Astrocyte (in vitro differentiated cells and primary cell): ENCODE measurements around the gene ARL13B. TPM values are rescaled to one million over a fixed set of nuclear protein-coding genes. Genes with fewer than 3 reads are reported as not detected.
A peak's percentile ranks its signal among the peaks of the same experiment; 100 is the strongest.

Experiments
- DNase-seq: peaks from one replicate; pipeline ENCODE4 v3.0.0-alpha.2; 2010; ENCODE audit warnings: low read depth
- FAIRE-seq: peaks from 2 replicates; lab custom pipeline; 2011; peaks lifted over from hg19 to GRCh38; lab: Jason Lieb, UNC
- H2AFZ ChIP-seq: 2 replicates; pipeline ENCODE4 v1.6.0; 2012; ENCODE audit warnings: low read depth, low read length, inconsistent platforms
- H3K27ac ChIP-seq: 2 replicates; pipeline ENCODE4 v1.5.1; 2011; ENCODE audit warnings: low read depth, low read length, inconsistent platforms
- H3K27me3 ChIP-seq: 2 replicates; pipeline ENCODE4 v1.6.0; 2011; ENCODE audit warnings: low read length, inconsistent platforms; ENCODE audit not compliant: insufficient read depth
- H3K36me3 ChIP-seq: 2 replicates; pipeline ENCODE4 v1.5.1; 2011; ENCODE audit warnings: low read length, inconsistent platforms; ENCODE audit not compliant: insufficient read depth
- H3K4me1 ChIP-seq: 2 replicates; pipeline ENCODE4 v1.5.1; 2011; ENCODE audit warnings: low read length, inconsistent platforms; ENCODE audit not compliant: insufficient read depth
- H3K4me2 ChIP-seq: 2 replicates; pipeline ENCODE4 v1.6.0; 2012; ENCODE audit warnings: low read length, inconsistent platforms
- H3K4me3 ChIP-seq: 2 replicates; pipeline ENCODE4 v1.5.1; 2011; ENCODE audit warnings: low read depth, mild to moderate bottlenecking, low read length, inconsistent platforms; ENCODE audit not compliant: insufficient read depth
- H3K79me2 ChIP-seq: 2 replicates; pipeline ENCODE4 v1.6.0; 2012; ENCODE audit warnings: mild to moderate bottlenecking, low read length, inconsistent platforms; ENCODE audit not compliant: insufficient read depth
- H3K9ac ChIP-seq: 2 replicates; pipeline ENCODE4 v1.6.0; 2012; ENCODE audit warnings: mild to moderate bottlenecking, low read length, inconsistent platforms
- H3K9me3 ChIP-seq: 2 replicates; pipeline ENCODE4 v1.5.1; 2012; ENCODE audit warnings: low read depth, mild to moderate bottlenecking, low read length, inconsistent platforms; ENCODE audit not compliant: insufficient read depth
- H4K20me1 ChIP-seq: 2 replicates; pipeline ENCODE4 v1.6.0; 2012; ENCODE audit warnings: low read length, inconsistent platforms; ENCODE audit not compliant: insufficient read depth
- H3K27ac Mint-ChIP-seq: one replicate; pipeline ENCODE4 v1.8.0; 2021; ENCODE audit warnings: mild to moderate bottlenecking, mixed read lengths; ENCODE audit not compliant: unreplicated experiment
- H3K27me3 Mint-ChIP-seq: one replicate; pipeline ENCODE4 v1.8.0; 2021; ENCODE audit warnings: low read depth, mixed read lengths; ENCODE audit not compliant: unreplicated experiment
- H3K36me3 Mint-ChIP-seq: one replicate; pipeline ENCODE4 v1.8.0; 2021; ENCODE audit warnings: low read depth, mixed read lengths; ENCODE audit not compliant: unreplicated experiment
- H3K4me1 Mint-ChIP-seq: one replicate; pipeline ENCODE4 v1.8.0; 2021; ENCODE audit warnings: low read depth, mixed read lengths; ENCODE audit not compliant: unreplicated experiment
- H3K4me3 Mint-ChIP-seq: one replicate; pipeline ENCODE4 v1.8.0; 2021; ENCODE audit warnings: mild to moderate bottlenecking, moderate library complexity, mixed read lengths; ENCODE audit not compliant: unreplicated experiment
- H3K9me3 Mint-ChIP-seq: one replicate; pipeline ENCODE4 v1.8.0; 2021; ENCODE audit warnings: mild to moderate bottlenecking, mixed read lengths; ENCODE audit not compliant: unreplicated experiment
- EZH2 ChIP-seq: IDR thresholded peaks from 2 replicates; pipeline ENCODE4 v1.6.1; 2012; ENCODE audit warnings: mild to moderate bottlenecking, low read length, inconsistent platforms; ENCODE audit not compliant: insufficient read depth
- total RNA-seq: library from RNA; stranded (reverse); gene quantifications from 2 replicates; pipeline ENCODE4 v1.2.1, GENCODE V29; 2021
- TF ChIP-seq, protein P1 (sequence below): IDR thresholded peaks from 2 replicates; pipeline ENCODE4 v1.5.1; 2011; ENCODE audit warnings: low read depth, mild to moderate bottlenecking, inconsistent platforms, low read length, moderate library complexity; ENCODE audit not compliant: insufficient read depth

The ARL13B gene
- total RNA-seq, 1 donor from 2014 or later, result 9.8 TPM

DNA sequence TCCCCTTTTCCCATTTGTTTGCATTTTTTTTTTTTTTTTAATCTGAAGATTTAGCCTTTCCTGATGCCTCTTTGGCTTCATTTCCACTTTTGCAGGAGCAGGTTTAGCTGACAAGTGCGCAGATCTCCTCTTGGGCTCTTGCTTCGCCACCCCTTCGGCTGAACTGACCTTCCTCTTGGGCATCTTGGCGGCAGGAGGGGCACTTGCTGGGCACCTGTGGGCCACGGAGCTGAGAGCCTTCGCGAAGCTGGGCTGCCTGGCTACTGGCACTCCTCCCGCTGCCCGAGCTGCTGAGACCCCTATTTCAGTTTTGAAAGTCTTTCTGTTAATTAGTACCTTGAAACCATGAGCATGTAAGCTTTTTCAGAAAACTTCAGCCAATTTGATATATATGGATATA is 8.8 kb downstream of the ARL13B start:
- H3K27ac ChIP-seq, result no peak overlapping the region
- DNase-seq (no peak), FAIRE-seq (no peak)
- H3K9ac ChIP-seq, result no peak overlapping the region
- no peaks in the 10 kb centered on the region for H3K36me3 ChIP-seq
- no peak overlapping the region for H3K4me3 ChIP-seq
- no peaks in the 10 kb centered on the region for H3K27me3 ChIP-seq
- H3K4me2 ChIP-seq, result peak overlapping the region; percentile 64
- no peaks in the 10 kb centered on the region for H3K27me3 Mint-ChIP-seq
- no peak overlapping the region for H2AFZ ChIP-seq
- TF ChIP-seq EZH2, result no peak
- TF ChIP-seq, protein P1, sequence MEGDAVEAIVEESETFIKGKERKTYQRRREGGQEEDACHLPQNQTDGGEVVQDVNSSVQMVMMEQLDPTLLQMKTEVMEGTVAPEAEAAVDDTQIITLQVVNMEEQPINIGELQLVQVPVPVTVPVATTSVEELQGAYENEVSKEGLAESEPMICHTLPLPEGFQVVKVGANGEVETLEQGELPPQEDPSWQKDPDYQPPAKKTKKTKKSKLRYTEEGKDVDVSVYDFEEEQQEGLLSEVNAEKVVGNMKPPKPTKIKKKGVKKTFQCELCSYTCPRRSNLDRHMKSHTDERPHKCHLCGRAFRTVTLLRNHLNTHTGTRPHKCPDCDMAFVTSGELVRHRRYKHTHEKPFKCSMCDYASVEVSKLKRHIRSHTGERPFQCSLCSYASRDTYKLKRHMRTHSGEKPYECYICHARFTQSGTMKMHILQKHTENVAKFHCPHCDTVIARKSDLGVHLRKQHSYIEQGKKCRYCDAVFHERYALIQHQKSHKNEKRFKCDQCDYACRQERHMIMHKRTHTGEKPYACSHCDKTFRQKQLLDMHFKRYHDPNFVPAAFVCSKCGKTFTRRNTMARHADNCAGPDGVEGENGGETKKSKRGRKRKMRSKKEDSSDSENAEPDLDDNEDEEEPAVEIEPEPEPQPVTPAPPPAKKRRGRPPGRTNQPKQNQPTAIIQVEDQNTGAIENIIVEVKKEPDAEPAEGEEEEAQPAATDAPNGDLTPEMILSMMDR, result no peak
- H3K27ac Mint-ChIP-seq, result no peak overlapping the region
- peaks cover 11% of the 10 kb centered on the region for H3K4me1 ChIP-seq
- no peaks in the 10 kb centered on the region for H3K9me3 ChIP-seq
- peaks cover 10% of the 10 kb centered on the region for H3K4me1 Mint-ChIP-seq
- H3K4me3 Mint-ChIP-seq, result no peak overlapping the region
- H3K79me2 ChIP-seq, result peaks cover 64% of the 10 kb centered on the region
- H4K20me1 ChIP-seq, result no peaks in the 10 kb centered on the region
- peaks cover 2% of the 10 kb centered on the region for H3K9me3 Mint-ChIP-seq
- H3K36me3 Mint-ChIP-seq, result peaks cover 1% of the 10 kb centered on the region

DNA sequence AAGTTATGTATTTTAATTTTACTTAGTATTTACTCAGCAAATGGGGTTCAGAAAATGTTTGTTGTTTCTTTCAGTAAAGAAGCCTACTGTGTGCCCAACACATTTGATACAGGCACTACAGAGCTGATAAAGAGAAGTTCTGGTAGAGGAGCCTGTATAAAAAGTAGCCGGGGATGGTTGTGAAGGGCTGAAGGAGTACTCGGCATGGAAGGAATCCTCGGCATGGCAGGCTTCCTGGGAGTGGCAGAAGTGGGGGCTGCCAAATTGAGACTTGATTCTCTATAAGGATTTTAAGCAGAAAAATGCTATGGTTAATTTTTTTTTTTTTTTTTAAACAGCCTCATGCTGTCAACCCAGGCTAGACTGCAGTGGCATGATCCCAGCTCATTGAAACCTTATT is 9.3 kb downstream of the ARL13B start:
- Mint-ChIP-seq H3K4me1 (peaks cover 14% of the 10 kb centered on the region), H3K27ac (no peak overlapping the region), H3K36me3 (peaks cover 1% of the 10 kb centered on the region), H3K27me3 (no peaks in the 10 kb centered on the region), H3K4me3 (no peak overlapping the region), H3K9me3 (peaks cover 1% of the 10 kb centered on the region)
- H3K4me2 ChIP-seq, result no peak overlapping the region
- H4K20me1 ChIP-seq, result no peaks in the 10 kb centered on the region
- H3K36me3 ChIP-seq, result no peaks in the 10 kb centered on the region
- H3K27ac ChIP-seq, result no peak overlapping the region
- H3K4me1 ChIP-seq, result peaks cover 11% of the 10 kb centered on the region
- no peak overlapping the region for H3K4me3 ChIP-seq
- H3K9me3 ChIP-seq, result no peaks in the 10 kb centered on the region
- peaks cover 66% of the 10 kb centered on the region for H3K79me2 ChIP-seq
- peak; percentile 14 for DNase-seq
- no peak for FAIRE-seq
- no peak overlapping the region for H2AFZ ChIP-seq
- no peak overlapping the region for H3K9ac ChIP-seq
- no peaks in the 10 kb centered on the region for H3K27me3 ChIP-seq
- TF ChIP-seq, protein P1, result no peak
- TF ChIP-seq EZH2, result no peak

- Mint-ChIP-seq H3K27me3 (no peaks in the 10 kb centered on the region), H3K4me1 (peaks cover 14% of the 10 kb centered on the region), H3K36me3 (peaks cover 2% of the 10 kb centered on the region), H3K4me3 (no peak overlapping the region), H3K27ac (no peak overlapping the region), H3K9me3 (no peaks in the 10 kb centered on the region)
- DNase-seq (no peak), FAIRE-seq (no peak)
- Histone ChIP-seq H3K27ac (no peak overlapping the region), H3K9me3 (no peaks in the 10 kb centered on the region), H2AFZ (no peak overlapping the region), H3K4me3 (no peak overlapping the region), H3K79me2 (peaks cover 54% of the 10 kb centered on the region), H3K4me1 (peaks cover 11% of the 10 kb centered on the region), H3K4me2 (no peak overlapping the region), H3K27me3 (no peaks in the 10 kb centered on the region), H3K9ac (no peak overlapping the region), H3K36me3 (no peaks in the 10 kb centered on the region), H4K20me1 (no peaks in the 10 kb centered on the region)
- TF ChIP-seq, protein P1, result no peak
- TF ChIP-seq EZH2, result no peak
These were observed 11.7 kb downstream of the ARL13B start for GRCh38 chr3:93991631-93992030.
